SH-SY5Y (cell line): ENCODE measurements around the gene PASD1.

Experiments used
- GATA2 ChIP-seq: IDR thresholded peaks from 2 replicates; pipeline ENCODE4 v1.6.1; 2011; ENCODE audit warnings: mild to moderate bottlenecking, low read depth, low read length
- GATA3 ChIP-seq: IDR thresholded peaks from 2 replicates; pipeline ENCODE4 v1.6.1; 2011; ENCODE audit warnings: low read depth, mild to moderate bottlenecking, low read length, moderate library complexity

GRCh38 chrX:151698485-151698884 is 135.0 kb downstream of the PASD1 start:
- TF ChIP-seq GATA2 (no peak), GATA3 (no peak)
